Fibroblast of the aortic adventitia (primary cell): ENCODE results near the gene GATA6. TPM values are rescaled to one million over a fixed set of nuclear protein-coding genes. Genes with fewer than 3 reads are reported as not detected.

Experiments used
- DNase-seq: peaks from one replicate; pipeline ENCODE4 v3.0.0-alpha.2; 2010; ENCODE audit warnings: low read depth
- H3K4me3 ChIP-seq: 2 replicates; pipeline ENCODE4 v1.5.1; 2011; ENCODE audit warnings: low read depth, mild to moderate bottlenecking, control low read depth, low read length, moderate library complexity
- CTCF ChIP-seq: IDR thresholded peaks from 2 replicates; pipeline ENCODE4 v1.5.1; 2011; ENCODE audit warnings: mild to moderate bottlenecking, low read length, control low read depth, inconsistent platforms; ENCODE audit not compliant: insufficient read depth
- total RNA-seq: library from RNA; depleted of rRNA; stranded (reverse); fragments of >200 nt; gene quantifications from 2 replicates; pipeline ENCODE4 v1.2.3, GENCODE V29; 2012; ENCODE audit warnings: low replicate concordance

Gene GATA6
- total RNA-seq, 1 donor: 34.0 TPM

DNA sequence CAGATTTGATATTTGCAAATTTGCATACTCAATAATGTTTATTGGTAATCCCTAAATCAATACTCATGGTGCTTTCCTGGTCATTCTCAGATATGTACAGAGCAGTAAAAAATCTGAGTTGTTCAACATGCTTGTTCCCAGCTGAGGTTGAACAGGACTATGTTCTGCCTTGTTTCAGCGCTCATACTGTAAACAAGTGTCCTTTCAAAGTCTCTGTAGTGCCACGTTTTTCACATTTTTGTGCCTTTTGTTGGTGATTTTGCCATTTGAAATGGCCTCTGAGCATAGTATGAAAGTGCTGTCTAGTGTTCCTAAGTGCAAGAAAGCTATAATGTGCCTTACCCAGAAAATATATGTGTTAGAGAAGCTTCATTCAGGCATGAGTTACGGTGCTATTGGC lies 16.0 kb upstream of the GATA6 start:
- no peak for TF ChIP-seq CTCF
- no peak overlapping the region for H3K4me3 ChIP-seq
- no peak for DNase-seq

DNA sequence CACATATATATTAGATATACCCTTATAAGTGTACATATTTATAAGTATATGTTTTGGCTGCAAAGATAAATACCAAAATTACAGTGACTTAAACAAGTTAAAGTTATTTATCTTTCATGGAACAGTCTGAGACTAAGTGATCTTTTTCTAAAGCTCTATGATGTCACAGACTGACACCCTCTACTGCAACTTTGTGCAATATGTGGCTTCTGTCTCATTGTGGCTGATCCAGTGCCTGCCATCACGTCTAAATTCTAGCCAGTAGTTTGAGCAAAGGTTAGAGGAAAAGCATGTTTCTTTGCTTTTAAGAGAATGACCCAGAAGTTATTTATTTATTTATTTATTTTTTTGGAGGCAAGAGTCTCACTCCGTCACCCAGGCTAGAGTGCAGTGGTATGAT lies 13.8 kb upstream of the GATA6 start:
- TF ChIP-seq CTCF: no peak
- DNase-seq: no peak

GRCh38 chr18:22159014-22159413 lies 10.4 kb upstream of the GATA6 start:
- DNase-seq: no peak
- no peak overlapping the region for H3K4me3 ChIP-seq
- no peak for TF ChIP-seq CTCF

More for the DNA sequence above, 13.8 kb upstream of the GATA6 start:
- no peak overlapping the region for H3K4me3 ChIP-seq

DNA sequence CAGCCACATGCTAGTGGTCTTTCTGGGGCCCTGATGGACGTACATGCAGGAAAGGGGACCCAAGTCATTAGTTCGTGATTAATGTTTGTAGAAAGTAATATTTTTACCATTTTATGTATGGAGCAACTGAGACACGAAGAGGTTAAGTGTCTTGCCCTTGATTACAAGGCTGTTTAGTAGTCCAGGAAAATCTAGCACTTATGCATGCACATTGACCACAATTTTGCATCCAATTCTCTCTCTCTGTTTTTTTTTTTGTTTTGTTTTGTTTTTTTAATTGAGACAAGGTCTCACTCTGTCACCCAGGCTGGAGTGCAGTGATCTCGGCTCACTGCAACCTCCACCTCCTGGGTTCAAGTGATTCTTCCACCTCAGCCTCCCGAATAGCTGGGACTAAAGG lies 8.3 kb upstream of the GATA6 start:
- no peak overlapping the region for H3K4me3 ChIP-seq
- DNase-seq: no peak
- no peak for TF ChIP-seq CTCF

- DNase-seq: no peak
- H3K4me3 ChIP-seq: no peak overlapping the region
- no peak for TF ChIP-seq CTCF
These were observed 5.8 kb upstream of the GATA6 start for GRCh38 chr18:22163416-22164161.

DNA sequence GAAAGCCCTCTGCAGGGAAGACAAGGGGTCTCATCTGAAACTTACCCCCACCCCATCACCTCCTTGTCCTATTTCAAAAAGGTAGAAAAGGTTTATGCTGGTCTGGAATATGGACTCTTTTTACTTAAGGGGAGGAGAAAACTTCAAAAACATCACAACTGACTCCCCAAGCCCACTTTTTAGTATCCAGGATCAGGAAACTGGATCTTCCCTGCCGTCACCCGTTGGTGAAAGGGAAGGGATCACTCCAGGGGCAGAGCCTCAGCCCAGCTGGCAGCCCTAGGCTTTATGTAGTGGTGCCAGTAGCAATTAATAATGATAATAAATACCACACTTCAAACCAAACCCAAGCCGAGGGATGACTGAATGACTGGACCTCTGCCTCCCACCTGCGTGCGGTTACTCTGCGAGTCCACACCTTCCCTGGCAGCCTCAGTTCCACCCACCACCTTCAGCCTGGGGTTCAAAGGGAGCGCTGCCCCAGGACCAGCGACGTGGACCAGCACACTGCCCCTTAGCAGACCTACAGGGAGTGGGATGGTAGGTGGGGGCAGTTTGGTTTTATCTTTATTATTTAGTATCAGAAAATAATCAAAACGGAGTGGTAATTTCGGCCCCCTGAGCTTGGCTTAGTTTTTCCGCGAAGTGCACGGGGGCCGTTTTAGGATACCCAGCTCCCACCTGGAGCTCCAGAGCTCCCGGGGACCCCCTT lies 4.9 kb upstream of the GATA6 start:
- no peak for TF ChIP-seq CTCF
- no peak for DNase-seq
- peak overlapping the region; percentile 97 for H3K4me3 ChIP-seq
